OCI-LY3 (cell line): ENCODE results near the gene CALM1.

ENCODE experiments used
- H2AFZ ChIP-seq: fragments of 200-600, 300-600 bp; shearing (Covaris generic); 2 replicates; pipeline ENCODE4 v1.6.0; 2014; ENCODE audit warnings: antibody characterized with exemption, low read depth, low read length
- H3K27ac ChIP-seq: fragments of 200-600, 300-600 bp; sonication (generic); 2 replicates; pipeline ENCODE4 v1.5.1; 2014; ENCODE audit warnings: mild to moderate bottlenecking, low read length, moderate library complexity, mixed read lengths
- H3K27me3 ChIP-seq: fragments of 200-600, 300-600 bp; sonication (generic); 2 replicates; pipeline ENCODE4 v1.6.1; 2014; ENCODE audit warnings: low read depth, low read length, mixed read lengths
- H3K36me3 ChIP-seq: fragments of 200-600, 300-600 bp; sonication (generic); replicated peaks from 2 replicates; pipeline ENCODE3; 2014; ENCODE audit warnings: low read depth, low read length, mixed read lengths
- H3K4me1 ChIP-seq: fragments of 300-600, 200-600 bp; sonication (generic); 2 replicates; pipeline ENCODE4 v1.6.1; 2014; ENCODE audit warnings: low read length, mixed read lengths
- H3K4me2 ChIP-seq: fragments of 200-600, 300-600 bp; sonication (generic); 2 replicates; pipeline ENCODE4 v1.6.1; 2014; ENCODE audit warnings: low read length, mixed read lengths
- H3K4me3 ChIP-seq: fragments of 300-600, 200-600 bp; sonication (generic); 2 replicates; pipeline ENCODE4 v1.5.1; 2014; ENCODE audit warnings: antibody characterized with exemption, mild to moderate bottlenecking, low read length, moderate library complexity
- H3K79me2 ChIP-seq: fragments of 300-600, 200-600 bp; shearing (Covaris generic); 2 replicates; pipeline ENCODE4 v1.6.1; 2014; ENCODE audit warnings: mild to moderate bottlenecking, low read length, mixed read lengths
- H3K9ac ChIP-seq: fragments of 300-600, 200-600 bp; shearing (Covaris generic); 2 replicates; pipeline ENCODE4 v1.6.0; 2014; ENCODE audit warnings: mild to moderate bottlenecking, low read length, moderate library complexity
- H3K9me3 ChIP-seq: fragments of 200-600, 300-600 bp; shearing (Covaris generic); 2 replicates; pipeline ENCODE4 v1.6.1; 2014; ENCODE audit warnings: low read length, mixed read lengths; ENCODE audit not compliant: insufficient read depth
- H4K20me1 ChIP-seq: fragments of 200-600, 300-600 bp; sonication (generic); 2 replicates; pipeline ENCODE4 v1.6.1; 2016; ENCODE audit warnings: low read length, mixed read lengths; ENCODE audit not compliant: insufficient read depth
- EZH2phosphoT487 ChIP-seq: fragments of 200-600 bp; shearing (Covaris generic); IDR thresholded peaks from 2 replicates; pipeline ENCODE4 v1.6.1; 2018; ENCODE audit warnings: antibody characterized with exemption, mixed run types, low read depth
- TF ChIP-seq, protein P1 (sequence below): fragments of 200-600, 300-600 bp; sonication (generic); IDR thresholded peaks from 2 replicates; pipeline ENCODE4 v1.5.1; 2014; ENCODE audit warnings: antibody characterized with exemption, low read length, low read depth

Gene CALM1

DNA sequence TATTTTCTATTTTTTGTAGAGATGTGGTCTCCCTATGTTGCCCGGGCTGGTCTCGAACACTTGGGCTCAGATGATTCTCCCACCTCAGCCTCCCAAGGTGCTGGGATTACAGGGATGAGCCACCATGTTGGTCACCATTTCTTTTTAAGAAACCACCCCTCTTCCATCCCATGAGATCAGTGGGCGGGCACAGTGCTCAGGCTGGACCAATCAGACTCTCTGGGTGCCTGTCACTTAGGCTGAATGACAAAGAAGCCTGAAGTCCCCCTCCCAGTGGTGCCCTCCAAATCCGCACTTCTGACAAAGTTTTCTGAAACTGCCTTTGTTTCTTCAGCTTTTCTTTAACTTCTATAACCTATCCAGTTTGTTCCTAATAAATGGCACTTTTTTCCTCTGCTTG is 48.2 kb downstream of the CALM1 start:
- no peak for TF ChIP-seq EZH2phosphoT487
- TF ChIP-seq, protein P1, sequence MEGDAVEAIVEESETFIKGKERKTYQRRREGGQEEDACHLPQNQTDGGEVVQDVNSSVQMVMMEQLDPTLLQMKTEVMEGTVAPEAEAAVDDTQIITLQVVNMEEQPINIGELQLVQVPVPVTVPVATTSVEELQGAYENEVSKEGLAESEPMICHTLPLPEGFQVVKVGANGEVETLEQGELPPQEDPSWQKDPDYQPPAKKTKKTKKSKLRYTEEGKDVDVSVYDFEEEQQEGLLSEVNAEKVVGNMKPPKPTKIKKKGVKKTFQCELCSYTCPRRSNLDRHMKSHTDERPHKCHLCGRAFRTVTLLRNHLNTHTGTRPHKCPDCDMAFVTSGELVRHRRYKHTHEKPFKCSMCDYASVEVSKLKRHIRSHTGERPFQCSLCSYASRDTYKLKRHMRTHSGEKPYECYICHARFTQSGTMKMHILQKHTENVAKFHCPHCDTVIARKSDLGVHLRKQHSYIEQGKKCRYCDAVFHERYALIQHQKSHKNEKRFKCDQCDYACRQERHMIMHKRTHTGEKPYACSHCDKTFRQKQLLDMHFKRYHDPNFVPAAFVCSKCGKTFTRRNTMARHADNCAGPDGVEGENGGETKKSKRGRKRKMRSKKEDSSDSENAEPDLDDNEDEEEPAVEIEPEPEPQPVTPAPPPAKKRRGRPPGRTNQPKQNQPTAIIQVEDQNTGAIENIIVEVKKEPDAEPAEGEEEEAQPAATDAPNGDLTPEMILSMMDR: no peak
- Histone ChIP-seq H3K79me2 (no peaks in the 10 kb centered on the region), H3K4me3 (no peak overlapping the region), H2AFZ (no peak overlapping the region), H3K4me1 (no peaks in the 10 kb centered on the region), H3K4me2 (no peak overlapping the region), H4K20me1 (no peaks in the 10 kb centered on the region), H3K27ac (no peak overlapping the region), H3K9ac (no peak overlapping the region), H3K9me3 (0 out of 2 replicates have a peak, but pooled peaks cover 7% of the 10 kb centered on the region), H3K27me3 (peaks cover 5% of the 10 kb centered on the region; the same call in 1 of the 2 replicates), H3K36me3 (no peaks in the 10 kb centered on the region)

DNA sequence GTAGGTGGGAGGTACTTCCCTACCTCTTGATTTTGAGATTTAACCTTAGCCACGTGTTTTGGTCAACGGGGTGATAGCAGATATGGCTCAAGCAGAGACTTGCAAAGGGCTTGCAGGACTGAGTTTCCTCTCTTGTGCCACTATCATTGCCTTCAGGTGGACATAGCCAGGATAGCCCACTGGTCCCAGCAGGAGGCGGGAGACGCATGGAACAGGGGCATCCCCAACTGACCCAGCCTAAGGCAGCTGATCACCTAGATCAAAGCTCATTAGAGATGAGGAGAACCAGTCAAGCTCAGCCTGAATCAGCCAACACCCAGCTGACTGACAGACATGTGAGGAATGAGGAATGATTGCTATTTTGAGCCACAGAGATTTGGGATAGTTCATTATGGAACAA is 49.6 kb downstream of the CALM1 start:
- H3K4me3 ChIP-seq: no peak overlapping the region
- H3K9ac ChIP-seq: no peak overlapping the region
- no peak overlapping the region for H2AFZ ChIP-seq
- H3K27me3 ChIP-seq: peaks cover 5% of the 10 kb centered on the region; the same call in 1 of the 2 replicates
- H3K4me1 ChIP-seq: peaks cover 1% of the 10 kb centered on the region
- H3K36me3 ChIP-seq: no peaks in the 10 kb centered on the region
- TF ChIP-seq, protein P1: no peak
- TF ChIP-seq EZH2phosphoT487: no peak
- no peak overlapping the region for H3K27ac ChIP-seq
- H3K4me2 ChIP-seq: no peak overlapping the region
- no peaks in the 10 kb centered on the region for H4K20me1 ChIP-seq
- H3K9me3 ChIP-seq: 0 out of 2 replicates have a peak, but pooled peaks cover 7% of the 10 kb centered on the region
- no peaks in the 10 kb centered on the region for H3K79me2 ChIP-seq

DNA sequence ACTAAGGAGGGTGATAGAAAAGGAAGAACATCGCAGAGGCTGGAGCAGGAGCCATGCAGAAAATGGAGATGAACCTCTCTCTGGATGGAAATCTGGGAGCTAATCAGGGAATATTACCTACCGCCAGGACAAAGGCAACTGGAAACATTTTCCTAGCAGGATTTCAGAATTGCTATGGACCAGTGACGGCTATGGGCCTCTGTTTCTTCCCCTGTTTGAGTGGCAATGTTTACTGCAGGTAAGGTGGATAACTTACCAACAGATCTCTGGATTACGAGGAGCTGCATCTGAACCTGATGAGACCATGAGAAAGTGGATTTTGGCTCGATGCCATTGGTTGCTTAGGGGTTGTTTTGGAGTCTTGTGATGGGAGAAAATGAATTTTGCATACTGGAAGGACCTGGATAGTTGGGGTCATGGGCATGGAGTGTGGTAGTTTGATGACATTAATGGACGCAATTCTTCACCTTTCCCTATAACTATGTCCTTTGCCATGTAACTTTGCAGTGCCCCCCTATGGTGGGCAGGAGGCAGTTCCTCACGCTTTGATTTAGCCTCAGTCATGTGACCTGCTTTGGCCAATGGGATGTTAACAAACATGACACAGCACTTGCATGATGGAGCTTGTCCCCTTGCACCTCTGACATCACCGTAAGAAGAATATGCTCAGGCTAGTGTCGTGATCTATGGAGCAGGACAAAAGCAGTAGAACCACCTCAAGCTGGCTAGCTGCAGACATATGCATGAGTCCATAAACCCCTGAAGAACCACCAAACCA is 51.1 kb downstream of the CALM1 start:
- Histone ChIP-seq H3K4me1 (peaks cover 15% of the 10 kb centered on the region), H3K79me2 (no peaks in the 10 kb centered on the region)

DNA sequence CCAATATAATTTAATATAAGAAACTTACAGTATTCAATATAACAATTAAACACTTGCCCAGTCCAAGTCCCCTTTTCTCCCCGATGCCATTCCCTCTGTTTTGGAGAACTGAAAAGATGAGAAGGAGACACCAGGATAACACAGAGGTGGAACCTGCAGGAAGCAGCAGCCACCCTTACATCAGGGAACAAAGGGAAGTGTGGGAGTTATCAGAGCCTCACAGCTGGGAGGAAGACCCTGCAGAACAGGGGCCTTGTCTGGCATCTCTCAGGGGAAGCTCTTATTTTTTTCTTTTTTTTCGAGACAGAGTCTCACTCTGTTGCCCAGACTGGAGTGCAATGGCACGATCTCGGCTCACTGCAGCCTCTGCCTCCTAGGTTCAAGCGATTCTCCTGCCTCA is 52.6 kb downstream of the CALM1 start:
- no peaks in the 10 kb centered on the region for H3K36me3 ChIP-seq
- 0 out of 2 replicates have a peak, but pooled peaks cover 7% of the 10 kb centered on the region for H3K9me3 ChIP-seq
- TF ChIP-seq, protein P1: no peak
- TF ChIP-seq EZH2phosphoT487: no peak
- H3K4me3 ChIP-seq: no peak overlapping the region
- no peak overlapping the region for H3K9ac ChIP-seq
- H3K27ac ChIP-seq: no peak overlapping the region
- peaks cover 15% of the 10 kb centered on the region for H3K4me1 ChIP-seq
- H2AFZ ChIP-seq: no peak overlapping the region
- H4K20me1 ChIP-seq: no peaks in the 10 kb centered on the region
- no peak overlapping the region for H3K4me2 ChIP-seq
- H3K79me2 ChIP-seq: no peaks in the 10 kb centered on the region
- no peaks in the 10 kb centered on the region; the same call in 1 of the 2 replicates for H3K27me3 ChIP-seq

More for the DNA sequence above, 51.1 kb downstream of the CALM1 start:
- Histone ChIP-seq H4K20me1 (no peaks in the 10 kb centered on the region), H3K27me3 (no peaks in the 10 kb centered on the region; the same call in 1 of the 2 replicates), H2AFZ (no peak overlapping the region), H3K27ac (no peak overlapping the region), H3K9me3 (0 out of 2 replicates have a peak, but pooled peaks cover 7% of the 10 kb centered on the region), H3K4me2 (no peak overlapping the region), H3K36me3 (no peaks in the 10 kb centered on the region), H3K9ac (no peak overlapping the region), H3K4me3 (no peak overlapping the region)
- no peak for TF ChIP-seq EZH2phosphoT487
- TF ChIP-seq, protein P1: no peak
